ENCODE results near the gene LRWD1. TPM values are rescaled to one million over a fixed set of nuclear protein-coding genes. Genes with fewer than 3 reads are reported as not detected.

Gene LRWD1
- total and polyA plus RNA-seq, 2 of the 13 experiments (the other 11 are each of a cell fraction or from before 2014, with no cell fraction given): 8.5 to 16.3 TPM

DNA sequence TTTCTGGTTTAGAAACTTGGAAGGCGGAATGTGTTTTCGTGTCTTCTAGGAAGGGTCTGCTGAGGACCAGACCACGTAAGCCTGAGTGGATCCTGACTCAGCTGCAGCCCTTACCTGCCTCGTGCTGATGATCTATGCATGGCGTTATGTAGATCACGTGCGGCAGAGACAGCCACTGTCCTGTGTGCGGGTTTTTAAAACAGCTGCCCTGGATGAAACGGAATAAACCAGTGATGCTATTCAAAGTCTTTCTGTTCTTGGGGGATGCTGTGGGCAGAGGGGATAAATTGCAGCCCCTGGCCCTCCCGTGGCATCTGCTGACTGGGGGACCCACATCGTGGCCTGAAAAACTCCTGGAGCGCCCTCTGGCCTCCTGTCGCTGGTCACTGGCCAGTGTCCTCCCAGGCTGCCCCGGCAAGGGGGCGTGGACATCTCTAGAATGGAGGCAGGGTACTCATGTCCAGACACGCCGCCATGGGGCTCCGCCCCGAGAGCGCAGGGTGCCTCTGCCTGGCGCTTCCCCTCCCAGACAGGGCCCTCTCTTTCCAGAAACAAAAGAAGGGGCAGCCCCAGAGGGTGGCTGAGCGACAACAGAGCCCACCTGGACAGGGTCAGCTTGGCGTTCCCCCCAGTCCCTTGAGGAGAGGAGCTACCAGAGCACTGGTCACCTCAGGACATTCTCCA lies 13.3 kb upstream of the LRWD1 start (continued):
- TF ChIP-seq ZNF382 (CRISPR knock-in tag; IDR thresholded peaks at IDR 0.05; ENCODE audit: borderline replicate concordance) (no peak), MBNL3 (CRISPR knock-in tag; conservative IDR thresholded peaks at IDR 0.05) (no peak), CREM (IDR thresholded peaks at IDR 0.05) (no peak), CREM (CRISPR knock-in tag; IDR thresholded peaks at IDR 0.05) (no peak), FOSL2 (CRISPR knock-in tag; IDR thresholded peaks at IDR 0.05) (0 out of 2 replicates have a peak, but pooled peaks have one; percentile 23), ZNF737 (CRISPR knock-in tag; IDR thresholded peaks at IDR 0.05; ENCODE audit: borderline replicate concordance) (no peak), STAG1 (CRISPR knock-in tag; IDR thresholded peaks at IDR 0.05) (peak; percentile 63), MTA1 (CRISPR knock-in tag; IDR thresholded peaks at IDR 0.05; ENCODE audit: borderline replicate concordance) (peak; percentile 34; the same call in 1 of the 2 replicates), ADNP (CRISPR knock-in tag; IDR thresholded peaks at IDR 0.05) (no peak), ZNF75D (CRISPR knock-in tag; IDR thresholded peaks at IDR 0.05; ENCODE audit: borderline replicate concordance) (no peak), ZNF292 (CRISPR knock-in tag; IDR thresholded peaks at IDR 0.05; ENCODE audit: borderline replicate concordance, low read depth) (0 out of 2 replicates have a peak, but pooled peaks have one; percentile 29), SOX6 (IDR thresholded peaks at IDR 0.05) (no peak), SOX6 (CRISPR knock-in tag; IDR thresholded peaks at IDR 0.05) (no peak; the same call in 1 of the 2 replicates), ZNF230 (CRISPR knock-in tag; IDR thresholded peaks at IDR 0.05) (0 out of 2 replicates have a peak, but pooled peaks have one; percentile 41), RBM39 (IDR thresholded peaks at IDR 0.05; ENCODE audit: low read depth, low read length, poor library complexity, severe bottlenecking) (peak; percentile 44), ZNF343 (CRISPR knock-in tag; IDR thresholded peaks at IDR 0.05) (no peak), ZNF331 (CRISPR knock-in tag; IDR thresholded peaks at IDR 0.05) (0 out of 2 replicates have a peak, but pooled peaks have one; percentile 23), RFX3 (CRISPR knock-in tag; IDR thresholded peaks at IDR 0.05) (no peak), ZNF263 (CRISPR knock-in tag; IDR thresholded peaks at IDR 0.05) (no peak)
- TF ChIP-seq, protein P1, sequence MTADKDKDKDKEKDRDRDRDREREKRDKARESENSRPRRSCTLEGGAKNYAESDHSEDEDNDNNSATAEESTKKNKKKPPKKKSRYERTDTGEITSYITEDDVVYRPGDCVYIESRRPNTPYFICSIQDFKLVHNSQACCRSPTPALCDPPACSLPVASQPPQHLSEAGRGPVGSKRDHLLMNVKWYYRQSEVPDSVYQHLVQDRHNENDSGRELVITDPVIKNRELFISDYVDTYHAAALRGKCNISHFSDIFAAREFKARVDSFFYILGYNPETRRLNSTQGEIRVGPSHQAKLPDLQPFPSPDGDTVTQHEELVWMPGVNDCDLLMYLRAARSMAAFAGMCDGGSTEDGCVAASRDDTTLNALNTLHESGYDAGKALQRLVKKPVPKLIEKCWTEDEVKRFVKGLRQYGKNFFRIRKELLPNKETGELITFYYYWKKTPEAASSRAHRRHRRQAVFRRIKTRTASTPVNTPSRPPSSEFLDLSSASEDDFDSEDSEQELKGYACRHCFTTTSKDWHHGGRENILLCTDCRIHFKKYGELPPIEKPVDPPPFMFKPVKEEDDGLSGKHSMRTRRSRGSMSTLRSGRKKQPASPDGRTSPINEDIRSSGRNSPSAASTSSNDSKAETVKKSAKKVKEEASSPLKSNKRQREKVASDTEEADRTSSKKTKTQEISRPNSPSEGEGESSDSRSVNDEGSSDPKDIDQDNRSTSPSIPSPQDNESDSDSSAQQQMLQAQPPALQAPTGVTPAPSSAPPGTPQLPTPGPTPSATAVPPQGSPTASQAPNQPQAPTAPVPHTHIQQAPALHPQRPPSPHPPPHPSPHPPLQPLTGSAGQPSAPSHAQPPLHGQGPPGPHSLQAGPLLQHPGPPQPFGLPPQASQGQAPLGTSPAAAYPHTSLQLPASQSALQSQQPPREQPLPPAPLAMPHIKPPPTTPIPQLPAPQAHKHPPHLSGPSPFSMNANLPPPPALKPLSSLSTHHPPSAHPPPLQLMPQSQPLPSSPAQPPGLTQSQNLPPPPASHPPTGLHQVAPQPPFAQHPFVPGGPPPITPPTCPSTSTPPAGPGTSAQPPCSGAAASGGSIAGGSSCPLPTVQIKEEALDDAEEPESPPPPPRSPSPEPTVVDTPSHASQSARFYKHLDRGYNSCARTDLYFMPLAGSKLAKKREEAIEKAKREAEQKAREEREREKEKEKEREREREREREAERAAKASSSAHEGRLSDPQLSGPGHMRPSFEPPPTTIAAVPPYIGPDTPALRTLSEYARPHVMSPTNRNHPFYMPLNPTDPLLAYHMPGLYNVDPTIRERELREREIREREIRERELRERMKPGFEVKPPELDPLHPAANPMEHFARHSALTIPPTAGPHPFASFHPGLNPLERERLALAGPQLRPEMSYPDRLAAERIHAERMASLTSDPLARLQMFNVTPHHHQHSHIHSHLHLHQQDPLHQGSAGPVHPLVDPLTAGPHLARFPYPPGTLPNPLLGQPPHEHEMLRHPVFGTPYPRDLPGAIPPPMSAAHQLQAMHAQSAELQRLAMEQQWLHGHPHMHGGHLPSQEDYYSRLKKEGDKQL (CRISPR knock-in tag; IDR thresholded peaks at IDR 0.05; ENCODE audit: low read depth): no peak
- TF ChIP-seq, protein P2, sequence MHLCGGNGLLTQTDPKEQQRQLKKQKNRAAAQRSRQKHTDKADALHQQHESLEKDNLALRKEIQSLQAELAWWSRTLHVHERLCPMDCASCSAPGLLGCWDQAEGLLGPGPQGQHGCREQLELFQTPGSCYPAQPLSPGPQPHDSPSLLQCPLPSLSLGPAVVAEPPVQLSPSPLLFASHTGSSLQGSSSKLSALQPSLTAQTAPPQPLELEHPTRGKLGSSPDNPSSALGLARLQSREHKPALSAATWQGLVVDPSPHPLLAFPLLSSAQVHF (CRISPR knock-in tag; IDR thresholded peaks at IDR 0.05): no peak
- TF ChIP-seq, protein P3, sequence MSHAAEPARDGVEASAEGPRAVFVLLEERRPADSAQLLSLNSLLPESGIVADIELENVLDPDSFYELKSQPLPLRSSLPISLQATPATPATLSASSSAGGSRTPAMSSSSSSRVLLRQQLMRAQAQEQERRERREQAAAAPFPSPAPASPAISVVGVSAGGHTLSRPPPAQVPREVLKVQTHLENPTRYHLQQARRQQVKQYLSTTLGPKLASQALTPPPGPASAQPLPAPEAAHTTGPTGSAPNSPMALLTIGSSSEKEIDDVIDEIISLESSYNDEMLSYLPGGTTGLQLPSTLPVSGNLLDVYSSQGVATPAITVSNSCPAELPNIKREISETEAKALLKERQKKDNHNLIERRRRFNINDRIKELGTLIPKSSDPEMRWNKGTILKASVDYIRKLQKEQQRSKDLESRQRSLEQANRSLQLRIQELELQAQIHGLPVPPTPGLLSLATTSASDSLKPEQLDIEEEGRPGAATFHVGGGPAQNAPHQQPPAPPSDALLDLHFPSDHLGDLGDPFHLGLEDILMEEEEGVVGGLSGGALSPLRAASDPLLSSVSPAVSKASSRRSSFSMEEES (CRISPR knock-in tag; IDR thresholded peaks at IDR 0.05): peak; percentile 52
